NCI-H524 treated with DMSO at 0.1 percent for 48 hours (cell line): ENCODE results near the gene PRKCQ.
"Not testable (repeated sequence)": the region's sequence is repeated elsewhere in the genome, so short reads cannot be mapped to it uniquely, and the experiment has no call there.

Experiments
- DNase-seq: peaks from one replicate; lab custom pipeline; 2025; lab: John Stamatoyannopoulos, UW

The PRKCQ gene

GRCh38 chr10:6383096-6383812 is 196.8 kb downstream of the PRKCQ start:
- no peak for DNase-seq

GRCh38 chr10:6382081-6382480 is 198.0 kb downstream of the PRKCQ start:
- no peak for DNase-seq

- DNase-seq, result not testable (repeated sequence)
Observed at GRCh38 chr10:6380478-6380877, 199.6 kb downstream of the PRKCQ start.

- DNase-seq, result no peak
Observed at GRCh38 chr10:6379015-6379776, 200.9 kb downstream of the PRKCQ start.
